HepG2 (cell line): ENCODE results near the gene MAMDC2. TPM values are rescaled to one million over a fixed set of nuclear protein-coding genes. Genes with fewer than 3 reads are reported as not detected.

Experiments
- ATAC-seq: fragments of 200-7000 bp; cut with Tn5 transposase; 3 replicates; pipeline ENCODE4 v1.9.1; 2020; ENCODE audit warnings: mild to moderate bottlenecking, moderate library complexity
- BruUV-seq: library from RNA; stranded (reverse); fragments of 400-500 nt; replicated peaks from 2 replicates; lab custom pipeline; 2021; lab: Mats Ljungman, UMichigan
- CTCF ChIA-PET: fragments of 300-600 bp; formaldehyde crosslinking; extraction: SDS; loops from one replicate; lab custom pipeline; 2021; ENCODE audit warnings: low total read pairs, inconsistent platforms, low intra/inter-chr PET ratio; lab: Yijun Ruan, JAX
- POLR2A ChIA-PET: fragments of 350-600 bp; sonication (Branson Sonifier 250); formaldehyde crosslinking; loops from one replicate; lab custom pipeline; 2020; ENCODE audit warnings: antibody characterized with exemption, inconsistent platforms; lab: Yijun Ruan, JAX
- DNase-seq: peaks from one replicate; pipeline ENCODE4 v3.0.0-alpha.2; 2015; ENCODE audit warnings: low spot score
- FAIRE-seq: peaks from 3 replicates; lab custom pipeline; 2011; peaks lifted over from hg19 to GRCh38; lab: Jason Lieb, UNC
- H2AFZ ChIP-seq: one replicate; pipeline ENCODE4 v1.6.1; 2011; ENCODE audit warnings: low read length, inconsistent platforms
- H3K27ac ChIP-seq: fragments of 300-600 bp; 3 replicates; pipeline ENCODE4 v1.8.0; 2011; ENCODE audit warnings: mixed run types, mild to moderate bottlenecking, mixed read lengths, low read length, inconsistent platforms; ENCODE audit not compliant: insufficient read depth; ENCODE audit errors: extremely low read length
- H3K27me3 ChIP-seq, 2 experiments: fragments of 200-600 bp in 1 of 2; 2 replicates in 1 of 2; 3 replicates in 1 of 2; pipeline versions ENCODE4 v1.6.0 to v1.8.0; 2011; ENCODE audit warnings: low read length in 2 of 2, mild to moderate bottlenecking in 2 of 2, moderate library complexity in 2 of 2, inconsistent platforms in 1 of 2; ENCODE audit not compliant: insufficient read depth in 2 of 2, control insufficient read depth in 1 of 2
- H3K36me3 ChIP-seq, 2 experiments: fragments of 200-600 bp in 1 of 2; replicated peaks in 1 of 2; 2 replicates in 1 of 2; 3 replicates in 1 of 2; pipeline versions ENCODE4 v1.5.1 to v1.8.0; 2011; ENCODE audit warnings: low read length in 2 of 2, inconsistent platforms in 1 of 2; ENCODE audit not compliant: insufficient read depth in 2 of 2, control insufficient read depth in 1 of 2
- H3K4me1 ChIP-seq: 2 replicates; pipeline ENCODE4 v1.5.1; 2012; ENCODE audit warnings: low read length, inconsistent platforms; ENCODE audit not compliant: insufficient read depth
- H3K4me2 ChIP-seq: 2 replicates; pipeline ENCODE4 v1.6.0; 2011; ENCODE audit warnings: low read depth, low read length, inconsistent platforms
- H3K4me3 ChIP-seq, 3 experiments: fragments of 200-600 bp in 1 of 3; sonication (generic), shearing (Covaris generic) in 1 of 3; replicated peaks in 1 of 3; 2 replicates each; pipeline ENCODE4 v1.5.1; 2011 to 2016; ENCODE audit warnings: low read length in 3 of 3, inconsistent platforms in 2 of 3, low read depth in 2 of 3, mild to moderate bottlenecking in 2 of 3, control low read depth in 1 of 3, mixed read lengths in 1 of 3; ENCODE audit not compliant: insufficient read depth in 1 of 3
- H3K79me2 ChIP-seq: one replicate; pipeline ENCODE4 v1.6.1; 2011; ENCODE audit warnings: low read length, inconsistent platforms; ENCODE audit not compliant: insufficient read depth
- H3K9ac ChIP-seq: 2 replicates; pipeline ENCODE4 v1.6.0; 2011; ENCODE audit warnings: mild to moderate bottlenecking, low read depth, low read length, inconsistent platforms; ENCODE audit not compliant: insufficient read depth
- H3K9me3 ChIP-seq: 2 replicates; pipeline ENCODE4 v1.5.1; 2012; ENCODE audit warnings: mild to moderate bottlenecking, low read length
- H4K20me1 ChIP-seq: 2 replicates; pipeline ENCODE4 v1.6.0; 2011; ENCODE audit warnings: inconsistent platforms, mild to moderate bottlenecking, low read length, moderate library complexity; ENCODE audit not compliant: insufficient read depth
- CHD2 ChIP-seq: IDR thresholded peaks from 2 replicates; pipeline ENCODE4 v1.6.1; 2011; ENCODE audit warnings: low read depth, low read length, improper control_type of control experiment
- EHMT2 ChIP-seq: fragments of 200-600 bp; sonication (generic); IDR thresholded peaks from 2 replicates; pipeline ENCODE4 v1.7.0; 2017; ENCODE audit warnings: antibody characterized with exemption, low read depth, low read length, borderline replicate concordance
- GFI1 ChIP-seq: sonication (generic); formaldehyde crosslinking; IDR thresholded peaks from 2 replicates; pipeline ENCODE4 v1.5.0; 2020; ENCODE audit warnings: missing genetic modification reagents, mild to moderate bottlenecking, borderline replicate concordance
- HES4 ChIP-seq: sonication (generic); formaldehyde crosslinking; IDR thresholded peaks from 2 replicates; pipeline ENCODE4 v1.9.0; 2021; ENCODE audit warnings: mild to moderate bottlenecking, missing genetic modification reagents, borderline replicate concordance
- PLSCR1 ChIP-seq: sonication (generic); formaldehyde crosslinking; IDR thresholded peaks from 2 replicates; pipeline ENCODE4 v1.5.0; 2020; ENCODE audit warnings: missing genetic modification reagents, mild to moderate bottlenecking, borderline replicate concordance
- RELA ChIP-seq: sonication (generic); formaldehyde crosslinking; IDR thresholded peaks from 2 replicates; pipeline ENCODE4 v1.4.0; 2020; ENCODE audit warnings: missing genetic modification reagents
- RFX5 ChIP-seq: IDR thresholded peaks from 2 replicates; pipeline ENCODE4 v1.6.1; 2011; ENCODE audit warnings: low read depth, low read length, improper control_type of control experiment
- THAP11 ChIP-seq: IDR thresholded peaks from 2 replicates; pipeline ENCODE4 v1.6.1; 2016; ENCODE audit warnings: missing biosample characterization, missing genetic modification reagents
- XRCC5 ChIP-seq: fragments of 200-400 bp; formaldehyde crosslinking; optimal IDR thresholded peaks from 2 replicates; pipeline ENCODE3; 2017; ENCODE audit warnings: mild to moderate bottlenecking, low read length
- ZMYM3 ChIP-seq: sonication (generic); formaldehyde crosslinking; IDR thresholded peaks from 2 replicates; pipeline ENCODE4 v1.5.1; 2020; ENCODE audit warnings: mild to moderate bottlenecking, missing genetic modification reagents
- ZNF225 ChIP-seq: sonication (generic); formaldehyde crosslinking; IDR thresholded peaks from 2 replicates; pipeline ENCODE4 v1.4.0; 2020; ENCODE audit warnings: mild to moderate bottlenecking, missing genetic modification reagents
- ZNF878 ChIP-seq: sonication (generic); formaldehyde crosslinking; IDR thresholded peaks from 2 replicates; pipeline ENCODE4 v1.8.1; 2023; ENCODE audit warnings: mild to moderate bottlenecking, missing genetic modification reagents, moderate library complexity
- WGBS: methylation state at CpG from one replicate; pipeline ENCODE4 v1.1.6; 2017; ENCODE audit warnings: low lambda C conversion rate; 5-methylcytosine and 5-hydroxymethylcytosine counted together
- in situ Hi-C: cut with HindIII; loops from 2 replicates; pipeline ENCODE4 v1.10.0; 2017; ENCODE audit warnings: low pct_unique_long_range_greater_than_20kb; ENCODE audit not compliant: extremely low pct_ligation_motif_present
- intact Hi-C: fragments of 100-400 bp; cut with micrococcal nuclease; formaldehyde crosslinking; loops from one replicate; pipeline ENCODE4 v1.10.0; 2022; ENCODE audit not compliant: unreplicated experiment
- polyA plus RNA-seq, 8 experiments: library from polyadenylated mRNA; depleted of rRNA in 3 of 8; stranded (reverse) in 7 of 8; unstranded in 1 of 8; fragments of >200 nt; fragmentation: Illumina TruSeq in 4 of 8; extraction: Trizol in 4 of 8; gene quantifications; 2 replicates each; pipeline versions ENCODE4 v1.2.1 to v1.2.3, GENCODE V29; 2011 to 2016; ENCODE audit warnings: low read depth in 4 of 8, missing spikeins in 1 of 8, mixed read lengths in 1 of 8; ENCODE audit not compliant: insufficient read depth in 1 of 8
- total RNA-seq, 5 experiments: library from RNA; depleted of rRNA; stranded (reverse); fragments of >200 nt; fragmentation: Illumina TruSeq; extraction: Trizol; gene quantifications; 2 replicates each; pipeline ENCODE4 v1.2.3, GENCODE V29; 2016; ENCODE audit warnings: low read depth in 1 of 5
- TF ChIP-seq, protein P1 (sequence below): sonication (generic); formaldehyde crosslinking; IDR thresholded peaks from 2 replicates; pipeline ENCODE4 v1.8.1; 2022; ENCODE audit warnings: mild to moderate bottlenecking, missing genetic modification reagents

The MAMDC2 gene
- total and polyA plus RNA-seq, 2 of the 13 experiments (the other 11 are each of a cell fraction or from before 2014, with no cell fraction given): not detected

GRCh38 chr9:70007831-70008230 lies 35.8 kb upstream of the MAMDC2 start:
- Histone ChIP-seq H4K20me1 (no peaks in the 10 kb centered on the region), H3K4me3 (no peak overlapping the region), H3K36me3 (no peaks in the 10 kb centered on the region), H3K27ac (no peak overlapping the region), H3K4me1 (peaks cover 7% of the 10 kb centered on the region), H2AFZ (no peak overlapping the region), H3K9me3 (no peaks in the 10 kb centered on the region), H3K27me3 (peaks cover 0 to 1% of the 10 kb centered on the region in 2 experiments; a peak in 1 of 5 replicates), H3K4me2 (no peak overlapping the region), H3K9ac (no peak overlapping the region), H3K79me2 (no peaks in the 10 kb centered on the region)
- intact Hi-C loops (no loop called here), in situ Hi-C loops (no loop called here)
- ATAC-seq: no peak
- DNase-seq: no peak
- 0% methylated on average over 2 of the region's 2 CpGs for WGBS
- CTCF ChIA-PET: no interaction called here
- POLR2A ChIA-PET: no interaction called here
- TF ChIP-seq ZMYM3 (no peak), RFX5 (no peak), THAP11 (CRISPR knock-in tag) (no peak), XRCC5 (no peak), HES4 (CRISPR knock-in tag) (no peak), RELA (CRISPR knock-in tag) (no peak), EHMT2 (no peak), ZNF878 (no peak), ZNF225 (CRISPR knock-in tag) (no peak), CHD2 (no peak), GFI1 (CRISPR knock-in tag) (no peak), PLSCR1 (no peak)
- TF ChIP-seq, protein P1, sequence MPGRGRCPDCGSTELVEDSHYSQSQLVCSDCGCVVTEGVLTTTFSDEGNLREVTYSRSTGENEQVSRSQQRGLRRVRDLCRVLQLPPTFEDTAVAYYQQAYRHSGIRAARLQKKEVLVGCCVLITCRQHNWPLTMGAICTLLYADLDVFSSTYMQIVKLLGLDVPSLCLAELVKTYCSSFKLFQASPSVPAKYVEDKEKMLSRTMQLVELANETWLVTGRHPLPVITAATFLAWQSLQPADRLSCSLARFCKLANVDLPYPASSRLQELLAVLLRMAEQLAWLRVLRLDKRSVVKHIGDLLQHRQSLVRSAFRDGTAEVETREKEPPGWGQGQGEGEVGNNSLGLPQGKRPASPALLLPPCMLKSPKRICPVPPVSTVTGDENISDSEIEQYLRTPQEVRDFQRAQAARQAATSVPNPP (CRISPR knock-in tag): no peak
- no TSS peak for BruUV-seq
- FAIRE-seq: no peak
